WTC11 (cell line): Measurements from ENCODE around the gene GABRB3.

Experiments
- ESRRA ChIP-seq: sonication (generic); formaldehyde crosslinking; IDR thresholded peaks from 2 replicates; pipeline ENCODE4 v1.8.1; 2022; ENCODE audit warnings: mild to moderate bottlenecking, missing genetic modification reagents, borderline replicate concordance
- IRF2 ChIP-seq: sonication (generic); formaldehyde crosslinking; IDR thresholded peaks from 2 replicates; pipeline ENCODE4 v1.8.0; 2022; ENCODE audit warnings: low read depth, missing genetic modification reagents, borderline replicate concordance
- JUN ChIP-seq: sonication (generic); formaldehyde crosslinking; IDR thresholded peaks from 2 replicates; pipeline ENCODE4 v1.8.0; 2023; ENCODE audit warnings: mild to moderate bottlenecking, missing genetic modification reagents
- OVOL2 ChIP-seq: fragments of 250-450 bp; sonication (Bioruptor Pico); IDR thresholded peaks from 2 replicates; pipeline ENCODE4 v1.9.0; 2021; ENCODE audit warnings: mild to moderate bottlenecking, borderline replicate concordance
- SMAD3 ChIP-seq: sonication (generic); formaldehyde crosslinking; IDR thresholded peaks from 2 replicates; pipeline ENCODE4 v1.8.0; 2022; ENCODE audit warnings: missing genetic modification reagents, mild to moderate bottlenecking, borderline replicate concordance
- TCF7 ChIP-seq: sonication (generic); formaldehyde crosslinking; IDR thresholded peaks from 2 replicates; pipeline ENCODE4 v1.8.0; 2022; ENCODE audit warnings: mild to moderate bottlenecking, low read depth, missing genetic modification reagents, moderate library complexity
- TP53 ChIP-seq: sonication (generic); formaldehyde crosslinking; IDR thresholded peaks from 2 replicates; pipeline ENCODE4 v1.8.1; 2023; ENCODE audit warnings: mild to moderate bottlenecking, missing genetic modification reagents
- ZNF423 ChIP-seq: fragments of 250-450 bp; sonication (Bioruptor Pico); IDR thresholded peaks from 2 replicates; pipeline ENCODE4 v2.1.2; 2022; ENCODE audit warnings: mild to moderate bottlenecking, moderate library complexity
- ZNF671 ChIP-seq: fragments of 250-450 bp; sonication (Bioruptor Pico); IDR thresholded peaks from 2 replicates; pipeline ENCODE4 v1.8.0; 2021; ENCODE audit warnings: mild to moderate bottlenecking
- TF ChIP-seq, protein P1 (sequence below): fragments of 200-600 bp; IDR thresholded peaks from 2 replicates; pipeline ENCODE4 v1.8.0; 2022; ENCODE audit warnings: antibody characterized with exemption
- TF ChIP-seq, protein P2 (sequence below): sonication (generic); formaldehyde crosslinking; IDR thresholded peaks from 2 replicates; pipeline ENCODE4 v1.8.1; 2023; ENCODE audit warnings: mild to moderate bottlenecking, missing genetic modification reagents, moderate library complexity

DNA sequence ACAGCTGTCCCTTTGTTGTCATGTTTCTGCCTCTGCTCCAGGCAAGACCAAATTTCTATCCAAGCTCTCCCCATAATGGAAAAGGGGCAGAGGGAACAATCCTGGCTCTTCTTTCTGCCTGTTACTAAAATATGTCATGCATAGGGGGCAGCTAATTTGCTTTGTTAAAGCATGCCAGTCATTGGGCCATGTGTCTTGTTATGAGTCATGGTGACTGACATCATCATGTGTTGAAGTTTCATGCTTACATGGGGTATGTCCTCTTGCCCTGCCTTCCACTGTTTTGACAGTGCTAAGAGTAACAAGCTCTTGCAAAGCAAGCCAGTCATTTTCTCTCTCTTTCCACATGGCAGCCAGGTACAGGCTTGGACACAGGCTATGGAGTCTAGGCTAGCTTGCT, 268.9 kb downstream of the GABRB3 start:
- no peak for TF ChIP-seq ZNF423 (CRISPR knock-in tag)
- TF ChIP-seq, protein P1, sequence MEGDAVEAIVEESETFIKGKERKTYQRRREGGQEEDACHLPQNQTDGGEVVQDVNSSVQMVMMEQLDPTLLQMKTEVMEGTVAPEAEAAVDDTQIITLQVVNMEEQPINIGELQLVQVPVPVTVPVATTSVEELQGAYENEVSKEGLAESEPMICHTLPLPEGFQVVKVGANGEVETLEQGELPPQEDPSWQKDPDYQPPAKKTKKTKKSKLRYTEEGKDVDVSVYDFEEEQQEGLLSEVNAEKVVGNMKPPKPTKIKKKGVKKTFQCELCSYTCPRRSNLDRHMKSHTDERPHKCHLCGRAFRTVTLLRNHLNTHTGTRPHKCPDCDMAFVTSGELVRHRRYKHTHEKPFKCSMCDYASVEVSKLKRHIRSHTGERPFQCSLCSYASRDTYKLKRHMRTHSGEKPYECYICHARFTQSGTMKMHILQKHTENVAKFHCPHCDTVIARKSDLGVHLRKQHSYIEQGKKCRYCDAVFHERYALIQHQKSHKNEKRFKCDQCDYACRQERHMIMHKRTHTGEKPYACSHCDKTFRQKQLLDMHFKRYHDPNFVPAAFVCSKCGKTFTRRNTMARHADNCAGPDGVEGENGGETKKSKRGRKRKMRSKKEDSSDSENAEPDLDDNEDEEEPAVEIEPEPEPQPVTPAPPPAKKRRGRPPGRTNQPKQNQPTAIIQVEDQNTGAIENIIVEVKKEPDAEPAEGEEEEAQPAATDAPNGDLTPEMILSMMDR: no peak
- no peak for TF ChIP-seq JUN (CRISPR knock-in tag)
- TF ChIP-seq, protein P2, sequence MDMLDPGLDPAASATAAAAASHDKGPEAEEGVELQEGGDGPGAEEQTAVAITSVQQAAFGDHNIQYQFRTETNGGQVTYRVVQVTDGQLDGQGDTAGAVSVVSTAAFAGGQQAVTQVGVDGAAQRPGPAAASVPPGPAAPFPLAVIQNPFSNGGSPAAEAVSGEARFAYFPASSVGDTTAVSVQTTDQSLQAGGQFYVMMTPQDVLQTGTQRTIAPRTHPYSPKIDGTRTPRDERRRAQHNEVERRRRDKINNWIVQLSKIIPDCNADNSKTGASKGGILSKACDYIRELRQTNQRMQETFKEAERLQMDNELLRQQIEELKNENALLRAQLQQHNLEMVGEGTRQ: no peak
- no peak for TF ChIP-seq TP53 (CRISPR knock-in tag)
- TF ChIP-seq IRF2 (CRISPR knock-in tag): no peak
- no peak for TF ChIP-seq TCF7
- no peak for TF ChIP-seq SMAD3 (CRISPR knock-in tag)
- TF ChIP-seq ZNF671 (CRISPR knock-in tag): no peak
- no peak for TF ChIP-seq ESRRA
- TF ChIP-seq OVOL2 (CRISPR knock-in tag): no peak
